WTC11 (cell line): ENCODE measurements around the gene SIN3A.

Experiments
- ATF1 ChIP-seq: sonication (generic); formaldehyde crosslinking; IDR thresholded peaks from 2 replicates; pipeline ENCODE4 v1.8.1; 2023; ENCODE audit warnings: mild to moderate bottlenecking, moderate library complexity, missing genetic modification reagents
- CTCF ChIP-seq: fragments of 200-600 bp; IDR thresholded peaks from 2 replicates; pipeline ENCODE4 v1.8.0; 2022; ENCODE audit warnings: antibody characterized with exemption
- IRF2 ChIP-seq: sonication (generic); formaldehyde crosslinking; IDR thresholded peaks from 2 replicates; pipeline ENCODE4 v1.8.0; 2022; ENCODE audit warnings: low read depth, missing genetic modification reagents, borderline replicate concordance
- ZBTB21 ChIP-seq: sonication (generic); formaldehyde crosslinking; IDR thresholded peaks from 2 replicates; pipeline ENCODE4 v1.8.1; 2023; ENCODE audit warnings: mild to moderate bottlenecking, missing genetic modification reagents, borderline replicate concordance
- ZNF232 ChIP-seq: sonication (generic); formaldehyde crosslinking; IDR thresholded peaks from 2 replicates; pipeline ENCODE4 v1.8.0; 2022; ENCODE audit warnings: mild to moderate bottlenecking, missing genetic modification reagents
- ZNF281 ChIP-seq: sonication (generic); formaldehyde crosslinking; IDR thresholded peaks from 2 replicates; pipeline ENCODE4 v1.8.0; 2023; ENCODE audit warnings: mild to moderate bottlenecking, missing genetic modification reagents

- no peak for TF ChIP-seq ATF1 (CRISPR knock-in tag)
- TF ChIP-seq IRF2 = no peak
- TF ChIP-seq CTCF = no peak
- TF ChIP-seq ZBTB21 = no peak
- TF ChIP-seq ZNF281 = no peak
- TF ChIP-seq ZNF232 (CRISPR knock-in tag) = no peak
Observed at GRCh38 chr15:75358771-75359536, 92.5 kb downstream of the SIN3A start.
